ENCODE data around the gene PLA2G6.

- TF ChIP-seq CTCF (conservative IDR thresholded peaks at IDR 0.05; ENCODE audit: low read depth, low read length) (no peak), EZH2 (IDR thresholded peaks at IDR 0.05; ENCODE audit: low read length, unreplicated experiment) (no peak)
These were observed 40.2 kb downstream of the PLA2G6 start for GRCh38 chr22:38141217-38141973.

Data from PC-3 (cell line).